ENCODE data around the gene PCNX2. TPM values are rescaled to one million over a fixed set of nuclear protein-coding genes. Genes with fewer than 3 reads are reported as not detected.

The PCNX2 gene
- total and polyA plus RNA-seq, 2 of the 8 experiments (the other 6 are each of a cell fraction or from before 2014, with no cell fraction given): 46.1 to 57.6 TPM

GRCh38 chr1:232968965-232969364 is 326.6 kb downstream of the PCNX2 start (continued):
- no peak for TF ChIP-seq ATF2 (IDR thresholded peaks at IDR 0.05; ENCODE audit: low read length)
- no peak for TF ChIP-seq RAD21 (IDR thresholded peaks at IDR 0.05 in 1 of 2, conservative IDR thresholded peaks at IDR 0.05 in 1 of 2; ENCODE audit: low read depth in 2 of 2, low read length in 2 of 2)
- no peak for TF ChIP-seq CHD1 (IDR thresholded peaks at IDR 0.05; ENCODE audit: low read depth, low read length)
- TF ChIP-seq SIRT6 (IDR thresholded peaks at IDR 0.05; ENCODE audit: low read length): no peak
- TF ChIP-seq GABPA (IDR thresholded peaks at IDR 0.05; ENCODE audit: borderline replicate concordance, insufficient read depth, low read length): no peak
- TF ChIP-seq MAFK (IDR thresholded peaks at IDR 0.05; ENCODE audit: low read depth, low read length): no peak
- TF ChIP-seq HDAC2 (IDR thresholded peaks at IDR 0.05; ENCODE audit: borderline replicate concordance in 1 of 2, low read depth in 2 of 2, low read length in 2 of 2): no peak
- no peak for TF ChIP-seq FOSL1 (IDR thresholded peaks at IDR 0.05; ENCODE audit: insufficient read depth, low read depth, low read length)
- TF ChIP-seq, protein P1, sequence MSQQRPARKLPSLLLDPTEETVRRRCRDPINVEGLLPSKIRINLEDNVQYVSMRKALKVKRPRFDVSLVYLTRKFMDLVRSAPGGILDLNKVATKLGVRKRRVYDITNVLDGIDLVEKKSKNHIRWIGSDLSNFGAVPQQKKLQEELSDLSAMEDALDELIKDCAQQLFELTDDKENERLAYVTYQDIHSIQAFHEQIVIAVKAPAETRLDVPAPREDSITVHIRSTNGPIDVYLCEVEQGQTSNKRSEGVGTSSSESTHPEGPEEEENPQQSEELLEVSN (IDR thresholded peaks at IDR 0.05): no peak
